ENCODE data around the gene PPP4C. TPM values are rescaled to one million over a fixed set of nuclear protein-coding genes. Genes with fewer than 3 reads are reported as not detected.
"Not testable (repeated sequence)": the region's sequence is repeated elsewhere in the genome, so short reads cannot be mapped to it uniquely, and the experiment has no call there.

Gene PPP4C
- total RNA-seq, 1 donor from 2014 or later = 144 TPM

DNA sequence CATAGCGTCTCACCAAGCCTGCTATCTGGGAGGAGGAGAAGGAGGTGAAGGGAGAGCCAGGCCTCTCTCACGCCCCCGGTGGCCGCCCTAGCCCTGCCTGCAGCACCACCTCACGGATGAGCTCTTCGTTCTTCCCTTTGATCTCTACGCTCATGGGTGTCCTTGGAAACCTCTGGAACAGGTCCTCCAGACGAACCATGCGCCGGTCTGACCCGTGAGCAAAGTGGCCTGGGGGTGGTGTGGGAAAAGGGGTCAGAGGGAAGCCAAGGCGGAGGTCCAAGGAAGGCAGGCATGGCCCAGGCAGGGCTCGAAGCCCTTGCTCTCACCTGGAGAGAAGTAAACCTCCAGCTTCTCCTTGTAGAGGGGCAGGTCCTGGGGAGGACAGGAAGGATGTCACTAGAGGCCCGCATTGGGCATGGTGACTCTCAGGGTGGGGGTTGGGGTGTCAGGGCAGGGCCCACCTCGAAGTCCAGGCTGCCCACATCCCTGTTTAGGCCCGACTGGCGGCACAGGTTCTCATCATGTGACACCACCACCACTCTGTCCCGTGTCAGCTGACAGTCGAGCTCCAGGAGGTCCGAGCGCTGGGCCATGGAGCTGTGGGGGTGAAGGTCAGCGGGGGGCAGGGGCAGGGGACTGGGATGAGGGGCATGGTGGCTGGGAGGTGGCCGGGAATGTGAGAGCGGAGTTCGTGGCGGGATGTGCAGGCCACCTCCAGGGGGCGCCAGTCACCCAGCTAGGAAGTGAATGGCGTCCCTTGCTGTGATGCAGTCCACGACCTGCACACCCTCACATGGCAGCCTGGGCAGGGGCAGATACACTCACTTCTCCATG, 36.6 kb downstream of the PPP4C start:
- no peak overlapping the region for H3K27ac Mint-ChIP-seq

DNA sequence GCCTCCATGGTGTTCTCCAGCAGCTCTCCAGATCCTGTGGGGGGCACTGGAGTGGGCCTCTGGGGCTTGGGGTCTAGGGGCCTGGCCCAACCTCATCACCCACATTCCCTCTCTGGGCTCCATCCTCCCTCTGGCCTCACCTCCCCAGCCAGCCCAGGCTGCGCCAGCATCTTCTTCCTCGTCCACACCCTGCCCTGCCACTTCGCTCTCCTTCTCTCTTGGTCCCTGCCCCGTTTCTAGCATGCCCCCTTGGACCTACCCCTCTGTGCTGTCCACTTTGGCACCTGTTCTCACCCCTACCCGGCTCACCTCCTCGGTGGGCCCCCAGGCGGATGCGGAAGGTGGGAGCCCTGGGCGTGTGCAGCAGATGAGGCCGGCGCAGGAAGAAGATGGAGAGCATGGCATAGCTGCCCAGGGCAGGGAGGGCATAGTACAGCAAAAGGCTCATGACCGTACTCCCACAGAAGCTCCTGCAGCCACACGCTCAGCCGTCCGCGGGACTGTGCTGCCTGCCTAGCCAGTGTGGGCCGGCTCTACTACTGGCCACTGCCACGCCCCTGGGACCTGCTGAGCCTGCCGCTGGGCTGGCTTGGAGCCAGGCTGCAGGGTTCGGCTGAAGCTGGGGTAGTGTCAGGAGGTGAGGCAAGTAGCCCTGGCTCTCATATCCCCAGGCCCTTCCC, 37.4 kb downstream of the PPP4C start, which contains the start of gene GDPD3:
Gene GDPD3 (minus strand): TSS at position 507 of the 680 bp plus-strand sequence. CDS start 59 bp downstream, at position 448.
- H3K36me3 Mint-ChIP-seq (ENCODE audit: insufficient read depth) = peaks cover 12% of the 10 kb centered on the region
- no peaks in the 10 kb centered on the region for H3K9me3 Mint-ChIP-seq (ENCODE audit: low read depth)
- H3K4me1 Mint-ChIP-seq (ENCODE audit: low read depth) = no peaks in the 10 kb centered on the region
- TF ChIP-seq, protein P1, sequence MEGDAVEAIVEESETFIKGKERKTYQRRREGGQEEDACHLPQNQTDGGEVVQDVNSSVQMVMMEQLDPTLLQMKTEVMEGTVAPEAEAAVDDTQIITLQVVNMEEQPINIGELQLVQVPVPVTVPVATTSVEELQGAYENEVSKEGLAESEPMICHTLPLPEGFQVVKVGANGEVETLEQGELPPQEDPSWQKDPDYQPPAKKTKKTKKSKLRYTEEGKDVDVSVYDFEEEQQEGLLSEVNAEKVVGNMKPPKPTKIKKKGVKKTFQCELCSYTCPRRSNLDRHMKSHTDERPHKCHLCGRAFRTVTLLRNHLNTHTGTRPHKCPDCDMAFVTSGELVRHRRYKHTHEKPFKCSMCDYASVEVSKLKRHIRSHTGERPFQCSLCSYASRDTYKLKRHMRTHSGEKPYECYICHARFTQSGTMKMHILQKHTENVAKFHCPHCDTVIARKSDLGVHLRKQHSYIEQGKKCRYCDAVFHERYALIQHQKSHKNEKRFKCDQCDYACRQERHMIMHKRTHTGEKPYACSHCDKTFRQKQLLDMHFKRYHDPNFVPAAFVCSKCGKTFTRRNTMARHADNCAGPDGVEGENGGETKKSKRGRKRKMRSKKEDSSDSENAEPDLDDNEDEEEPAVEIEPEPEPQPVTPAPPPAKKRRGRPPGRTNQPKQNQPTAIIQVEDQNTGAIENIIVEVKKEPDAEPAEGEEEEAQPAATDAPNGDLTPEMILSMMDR (IDR thresholded peaks at IDR 0.05; ENCODE audit: unreplicated experiment) = no peak
- no peak within 1 kb of the TSS for H3K27ac Mint-ChIP-seq
- H3K27me3 Mint-ChIP-seq = no peaks in the 10 kb centered on the region
- no peak within 1 kb of the TSS for H3K4me3 Mint-ChIP-seq (ENCODE audit: low read depth)
- DNase-seq (ENCODE audit: low spot score, unreplicated experiment) = no peak

More for the DNA sequence above, 36.6 kb downstream of the PPP4C start:
- no peak overlapping the region for H3K4me3 Mint-ChIP-seq (ENCODE audit: low read depth)
- no peaks in the 10 kb centered on the region for H3K9me3 Mint-ChIP-seq (ENCODE audit: low read depth)
- DNase-seq (ENCODE audit: low spot score, unreplicated experiment) = no peak
- H3K36me3 Mint-ChIP-seq (ENCODE audit: insufficient read depth) = peaks cover 16% of the 10 kb centered on the region
- H3K4me1 Mint-ChIP-seq (ENCODE audit: low read depth) = no peaks in the 10 kb centered on the region
- TF ChIP-seq, protein P1 (IDR thresholded peaks at IDR 0.05; ENCODE audit: unreplicated experiment) = peak; percentile 58
- H3K27me3 Mint-ChIP-seq = no peaks in the 10 kb centered on the region

DNA sequence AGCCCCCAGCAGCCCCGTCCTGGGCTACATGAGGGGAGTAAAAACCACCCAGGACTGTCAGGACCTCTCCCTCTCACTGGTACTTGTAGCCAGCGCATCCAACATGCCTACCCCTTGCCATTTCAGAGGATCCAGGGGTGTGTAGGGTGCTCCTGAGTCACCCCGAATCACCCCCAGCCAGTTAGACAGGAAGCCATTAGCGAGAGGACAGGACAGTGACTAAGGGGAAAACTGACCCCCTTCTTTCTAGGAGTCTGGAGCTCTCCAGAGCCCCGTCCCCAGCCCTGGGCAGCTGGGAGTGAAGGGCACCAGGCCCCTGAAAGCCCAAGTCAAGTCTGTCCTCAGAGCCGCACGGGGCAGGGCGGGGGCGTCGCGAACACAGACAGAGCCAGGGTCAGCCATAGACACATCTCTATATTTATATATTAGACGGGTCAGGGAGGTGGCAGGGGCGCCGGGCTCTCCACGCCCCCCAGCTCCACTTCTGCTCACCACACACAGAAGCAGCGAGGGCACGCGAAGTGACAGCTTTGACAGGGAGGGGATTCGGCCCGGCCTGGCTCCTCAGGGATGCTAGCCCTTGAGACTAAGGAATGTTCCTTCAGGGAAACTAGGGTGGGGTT, 38.0 kb downstream of the PPP4C start:
- Mint-ChIP-seq H3K9me3 (ENCODE audit: low read depth) (no peaks in the 10 kb centered on the region), H3K27me3 (no peaks in the 10 kb centered on the region), H3K4me1 (ENCODE audit: low read depth) (no peaks in the 10 kb centered on the region), H3K36me3 (ENCODE audit: insufficient read depth) (peaks cover 12% of the 10 kb centered on the region), H3K27ac (no peak overlapping the region), H3K4me3 (ENCODE audit: low read depth) (no peak overlapping the region)
- TF ChIP-seq, protein P1 (IDR thresholded peaks at IDR 0.05; ENCODE audit: unreplicated experiment) = no peak
- DNase-seq (ENCODE audit: low spot score, unreplicated experiment) = no peak

DNA sequence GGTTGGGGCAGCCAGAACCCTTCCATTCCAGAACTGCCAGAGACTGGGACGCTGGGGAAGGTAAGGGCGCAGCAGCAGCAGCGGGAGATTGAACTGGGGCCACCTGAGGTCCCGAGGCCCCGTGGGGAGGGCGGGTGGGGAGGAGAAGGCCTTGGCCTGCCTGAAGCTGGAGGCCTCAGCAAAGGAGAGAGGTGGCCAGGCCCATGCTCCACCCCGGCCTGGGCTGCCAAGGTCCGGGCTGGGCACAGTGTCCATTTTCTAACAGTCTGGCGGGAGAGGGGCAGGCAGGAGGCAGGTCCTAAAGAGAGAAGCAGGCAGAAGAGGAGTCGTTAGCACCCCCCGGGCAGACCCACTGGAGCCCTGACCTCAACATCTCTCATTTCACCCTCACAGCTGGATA, 38.6 kb downstream of the PPP4C start:
- DNase-seq (ENCODE audit: low spot score, unreplicated experiment) = no peak
- H3K9me3 Mint-ChIP-seq (ENCODE audit: low read depth) = no peaks in the 10 kb centered on the region
- no peaks in the 10 kb centered on the region for H3K27me3 Mint-ChIP-seq
- no peaks in the 10 kb centered on the region for H3K4me1 Mint-ChIP-seq (ENCODE audit: low read depth)
- TF ChIP-seq, protein P1 (IDR thresholded peaks at IDR 0.05; ENCODE audit: unreplicated experiment) = no peak
- no peak overlapping the region for H3K27ac Mint-ChIP-seq
- no peak overlapping the region for H3K4me3 Mint-ChIP-seq (ENCODE audit: low read depth)
- H3K36me3 Mint-ChIP-seq (ENCODE audit: insufficient read depth) = peaks cover 15% of the 10 kb centered on the region

DNA sequence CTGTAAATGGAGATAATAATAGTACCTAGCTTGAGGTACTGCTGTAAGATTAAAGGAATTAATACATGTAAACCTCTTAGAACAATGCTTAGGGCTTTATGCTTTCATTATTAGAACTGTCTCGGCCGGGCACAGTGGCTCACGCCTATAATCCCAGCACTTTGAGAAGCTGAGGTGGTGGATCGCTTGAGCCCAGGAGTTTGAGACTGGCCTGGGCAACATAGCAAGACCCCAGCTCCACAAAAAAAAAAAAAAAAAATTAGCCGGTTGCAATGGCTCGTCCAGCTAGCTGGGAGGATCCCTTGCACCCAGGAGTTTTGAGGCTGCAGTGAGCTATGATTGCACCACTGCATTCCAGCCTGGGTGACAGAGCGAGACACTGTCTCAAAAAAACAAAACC, 39.0 kb downstream of the PPP4C start:
- H3K27ac Mint-ChIP-seq; H3K27me3 Mint-ChIP-seq; H3K4me3 Mint-ChIP-seq (ENCODE audit: low read depth); DNase-seq (ENCODE audit: low spot score, unreplicated experiment); H3K4me1 Mint-ChIP-seq (ENCODE audit: low read depth); H3K9me3 Mint-ChIP-seq (ENCODE audit: low read depth): not testable (repeated sequence)
- peaks cover 16% of the 10 kb centered on the region for H3K36me3 Mint-ChIP-seq (ENCODE audit: insufficient read depth)

All from progenitor cell of endocrine pancreas (in vitro differentiated cells).